NCI-H774 (cell line): ENCODE data around the gene CFAP20.

Experiments used
- DNase-seq: peaks from one replicate; lab custom pipeline; 2025; lab: John Stamatoyannopoulos, UW

Gene CFAP20

DNA sequence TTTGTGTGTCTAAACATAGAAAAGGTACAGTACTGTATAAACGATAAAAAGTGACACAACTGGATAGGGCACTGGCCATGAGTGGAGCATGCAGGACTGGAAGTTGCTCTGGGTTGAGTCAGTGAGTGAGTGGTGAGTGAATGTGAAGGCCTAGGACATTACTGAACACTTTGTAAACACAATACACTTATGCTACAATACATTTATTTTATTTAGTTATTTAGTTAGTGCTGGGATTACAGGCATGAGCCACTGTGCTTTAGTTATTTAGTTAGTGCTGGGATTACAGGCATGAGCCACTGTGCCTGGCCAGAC lies 4.6 kb downstream of the CFAP20 start:
- DNase-seq = no peak

DNA sequence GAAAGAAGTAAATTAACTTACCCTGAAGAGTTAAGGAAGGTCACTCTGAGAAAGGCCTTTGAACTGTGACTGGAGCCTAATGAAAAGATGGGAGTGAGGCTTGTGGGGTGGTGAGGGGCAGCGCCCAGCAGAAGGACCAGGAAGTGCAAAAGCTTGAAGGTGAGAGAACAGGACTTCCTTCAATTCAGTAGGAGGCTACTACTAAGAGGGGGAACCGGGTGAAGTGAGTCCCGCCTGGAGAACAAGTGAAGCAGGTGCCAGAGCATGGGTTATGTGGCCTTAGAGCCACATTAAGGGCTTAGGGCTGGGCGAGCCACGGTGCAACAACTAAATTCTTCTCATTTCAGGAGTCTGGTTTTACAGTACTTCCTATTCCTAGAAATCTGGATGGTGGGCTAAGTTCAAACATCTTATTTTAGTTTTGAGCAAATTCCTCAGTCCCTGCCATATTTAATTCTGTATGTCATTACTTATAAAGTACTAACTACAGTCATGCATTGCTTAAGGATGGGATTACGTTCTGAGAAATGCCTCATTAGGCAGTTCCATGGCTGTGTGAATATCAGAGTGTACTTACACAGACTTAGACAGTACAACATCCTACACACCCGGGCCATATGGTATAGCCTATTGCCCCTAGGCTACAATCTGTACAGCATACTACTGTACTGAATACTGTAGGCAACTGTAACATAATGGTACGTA lies 5.1 kb downstream of the CFAP20 start:
- DNase-seq = no peak

DNA sequence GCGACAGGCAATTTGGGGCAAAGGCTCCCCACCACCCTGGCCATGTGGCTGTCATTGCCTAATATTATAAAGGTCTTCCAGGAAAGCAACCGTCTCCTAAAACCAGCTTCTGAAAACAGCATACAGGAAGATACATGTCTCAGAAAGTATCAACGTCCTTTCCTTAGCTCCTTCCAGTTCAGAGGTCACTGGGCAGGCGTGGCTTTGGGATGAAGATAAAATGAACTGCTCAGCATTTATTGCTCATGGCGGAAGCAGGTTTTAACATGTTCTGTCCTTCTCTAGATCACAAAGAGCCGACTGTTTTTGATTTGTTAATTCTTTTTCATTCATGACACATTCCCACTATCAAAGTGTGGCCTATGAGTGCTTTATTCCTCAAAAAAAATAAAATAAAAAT lies 8.0 kb downstream of the CFAP20 start:
- no peak for DNase-seq

DNA sequence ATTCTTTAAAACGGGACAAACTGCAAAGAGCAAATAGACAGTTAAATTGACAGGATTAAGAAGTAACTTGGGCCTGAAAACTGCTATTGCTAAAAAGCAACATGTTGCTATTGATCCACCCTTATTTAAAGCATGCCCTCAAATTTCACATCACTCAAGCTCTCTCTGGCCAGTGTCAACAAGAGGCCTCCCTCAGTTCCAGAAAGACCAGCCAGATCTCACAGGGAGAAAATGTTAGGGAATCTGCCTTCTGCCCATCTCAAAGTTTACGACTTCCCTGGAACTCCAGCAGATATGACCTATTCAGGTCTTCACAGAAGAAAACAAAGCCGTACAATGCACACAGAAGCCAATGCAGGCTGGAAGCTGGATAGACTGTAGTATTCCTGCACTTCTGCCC lies 8.9 kb downstream of the CFAP20 start:
- no peak for DNase-seq

DNA sequence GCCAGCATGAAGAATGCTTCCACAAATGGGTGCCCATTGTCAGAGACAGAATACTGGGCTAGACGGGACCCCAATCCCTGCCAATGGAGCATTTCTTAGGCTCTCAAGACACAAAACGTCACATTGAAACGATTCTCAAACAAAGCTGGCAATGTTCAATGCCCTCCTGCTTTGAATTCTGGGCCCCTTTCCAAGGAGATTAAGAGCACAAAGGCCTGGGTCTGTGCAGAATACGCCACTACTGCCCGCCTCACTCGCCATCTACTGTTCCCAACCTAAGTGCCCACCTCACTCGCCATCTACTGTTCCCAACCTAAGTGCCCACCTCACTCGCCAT lies 9.7 kb downstream of the CFAP20 start:
- DNase-seq = no peak

DNA sequence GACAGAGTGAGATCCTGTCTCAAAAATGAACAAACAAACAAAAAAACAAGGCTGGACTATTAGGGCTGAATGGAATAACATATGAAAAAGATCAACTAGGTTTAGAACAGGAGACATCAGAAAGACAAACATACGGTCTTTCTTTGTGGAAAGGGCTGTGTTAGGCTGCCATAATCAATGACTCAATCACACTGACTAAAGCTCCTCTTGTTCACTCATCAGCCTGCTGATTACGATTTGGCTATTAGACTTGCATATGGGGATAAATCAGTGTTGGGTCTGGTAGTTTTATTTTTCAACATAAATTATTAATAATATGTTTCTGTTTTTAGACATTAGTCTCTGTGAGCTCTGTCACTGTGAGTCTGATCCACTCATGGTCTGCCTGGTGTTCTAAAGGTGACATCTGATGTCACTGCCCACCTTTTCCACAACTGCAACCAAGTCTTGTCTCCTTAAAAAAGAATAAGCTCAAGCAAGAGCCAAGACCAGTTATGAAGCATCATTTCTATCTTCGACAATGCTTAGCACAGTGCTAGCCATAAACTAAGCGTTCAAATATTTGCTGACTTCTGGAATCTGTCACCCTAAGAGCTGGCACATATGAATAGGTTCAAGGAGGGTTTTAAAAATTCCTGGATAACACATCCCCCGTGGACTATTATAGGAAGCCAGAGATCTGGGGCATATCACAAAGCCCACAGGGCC lies 10.2 kb downstream of the CFAP20 start:
- no peak for DNase-seq

DNA sequence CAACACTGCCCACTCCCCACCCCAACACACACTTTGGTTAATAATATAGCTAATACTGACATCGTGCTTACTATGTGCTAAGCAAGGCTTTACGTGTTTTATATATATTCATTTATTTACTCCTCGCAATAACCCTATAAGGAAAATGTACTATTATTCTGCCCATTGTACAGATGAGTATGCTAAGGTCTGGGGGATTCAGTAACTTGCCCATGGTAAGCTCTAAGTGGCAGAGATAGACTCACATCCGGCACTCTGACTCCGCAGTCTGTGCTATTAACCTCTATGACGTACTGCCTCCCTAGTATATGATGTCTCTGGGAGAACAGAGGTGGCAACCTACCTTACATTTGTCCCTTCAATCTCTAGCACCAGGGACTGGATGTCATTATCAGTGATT lies 12.7 kb downstream of the CFAP20 start:
- DNase-seq = no peak

DNA sequence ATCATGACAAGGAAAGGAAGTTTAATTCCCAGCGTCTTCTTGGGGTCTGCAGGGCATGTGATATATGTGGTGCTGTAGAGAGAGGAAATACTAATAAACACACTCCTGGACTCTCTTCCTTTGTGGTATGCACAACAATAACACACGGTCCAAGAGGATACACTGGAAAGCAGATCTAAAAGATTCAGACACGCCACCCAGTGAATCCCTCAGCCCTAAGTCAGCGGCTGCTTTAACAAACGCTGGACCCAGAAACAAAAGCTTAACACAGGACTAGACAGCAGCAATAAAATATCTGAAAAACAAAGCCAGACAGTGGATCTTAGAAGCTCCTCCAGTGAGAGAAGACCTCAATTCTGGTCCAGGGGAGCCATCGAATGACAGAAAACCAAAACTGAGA lies 13.1 kb downstream of the CFAP20 start:
- no peak for DNase-seq

DNA sequence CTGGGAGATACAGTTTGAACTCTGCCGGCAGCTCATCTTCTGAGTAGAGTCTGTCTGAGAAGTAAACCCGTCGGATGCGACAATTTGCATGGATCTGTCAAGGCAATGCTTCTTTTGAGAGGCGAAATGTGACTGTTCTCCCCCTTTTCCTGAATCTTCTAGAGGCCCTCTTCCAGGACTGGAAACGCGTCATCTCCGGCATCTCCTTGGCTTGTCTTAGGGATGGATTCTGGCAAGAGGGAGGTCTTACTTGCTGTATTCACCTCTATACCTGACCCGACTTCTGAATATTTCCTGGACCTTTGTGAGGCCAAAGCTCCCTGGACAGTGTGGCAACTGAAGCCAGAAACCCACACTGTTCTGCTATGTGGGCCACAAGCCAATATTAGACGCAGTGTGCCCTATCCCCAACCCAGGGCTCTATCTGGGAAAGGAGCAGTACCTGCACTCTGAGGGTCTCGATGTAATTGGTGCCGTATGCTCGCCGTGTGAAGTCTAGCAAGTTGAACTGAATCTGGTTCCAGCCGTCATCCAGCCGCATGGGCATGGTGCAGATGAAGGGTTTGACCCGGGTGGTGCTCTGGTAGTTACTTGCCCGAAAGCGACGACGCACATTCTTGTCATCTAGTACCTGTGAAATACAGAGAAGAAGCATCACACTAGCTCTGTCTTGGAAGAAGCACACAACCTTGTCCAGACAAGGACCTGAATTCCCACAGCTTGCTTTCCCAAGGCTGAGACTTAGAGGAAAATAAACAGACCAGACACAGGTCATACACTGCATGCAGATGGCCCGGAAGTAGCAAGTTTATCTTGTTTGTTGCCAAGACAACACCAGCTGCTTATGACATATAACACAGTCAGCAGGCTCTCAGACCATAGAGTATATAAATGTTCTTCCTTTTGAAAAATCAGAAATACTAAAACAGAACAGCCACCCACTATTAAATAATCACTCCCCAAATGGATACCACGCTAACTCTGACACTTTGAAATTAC lies 14.1 kb downstream of the CFAP20 start:
- DNase-seq = no peak

DNA sequence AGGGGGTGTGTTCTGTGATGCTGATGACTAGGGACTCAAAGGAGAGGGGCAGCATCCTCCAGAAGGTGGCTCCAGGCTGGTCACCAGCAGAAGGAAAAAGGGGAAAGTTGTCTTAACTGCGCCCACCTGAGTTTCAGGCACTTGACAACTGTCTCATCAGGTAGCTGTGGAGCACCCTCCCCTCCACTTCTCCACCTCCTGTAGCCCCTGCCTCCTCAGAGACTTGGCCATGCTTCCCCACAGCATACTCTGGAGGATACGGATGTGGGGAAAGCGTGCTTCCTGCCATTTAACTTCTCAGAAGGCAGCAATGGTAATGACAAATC lies 17.9 kb downstream of the CFAP20 start:
- DNase-seq = no peak

DNA sequence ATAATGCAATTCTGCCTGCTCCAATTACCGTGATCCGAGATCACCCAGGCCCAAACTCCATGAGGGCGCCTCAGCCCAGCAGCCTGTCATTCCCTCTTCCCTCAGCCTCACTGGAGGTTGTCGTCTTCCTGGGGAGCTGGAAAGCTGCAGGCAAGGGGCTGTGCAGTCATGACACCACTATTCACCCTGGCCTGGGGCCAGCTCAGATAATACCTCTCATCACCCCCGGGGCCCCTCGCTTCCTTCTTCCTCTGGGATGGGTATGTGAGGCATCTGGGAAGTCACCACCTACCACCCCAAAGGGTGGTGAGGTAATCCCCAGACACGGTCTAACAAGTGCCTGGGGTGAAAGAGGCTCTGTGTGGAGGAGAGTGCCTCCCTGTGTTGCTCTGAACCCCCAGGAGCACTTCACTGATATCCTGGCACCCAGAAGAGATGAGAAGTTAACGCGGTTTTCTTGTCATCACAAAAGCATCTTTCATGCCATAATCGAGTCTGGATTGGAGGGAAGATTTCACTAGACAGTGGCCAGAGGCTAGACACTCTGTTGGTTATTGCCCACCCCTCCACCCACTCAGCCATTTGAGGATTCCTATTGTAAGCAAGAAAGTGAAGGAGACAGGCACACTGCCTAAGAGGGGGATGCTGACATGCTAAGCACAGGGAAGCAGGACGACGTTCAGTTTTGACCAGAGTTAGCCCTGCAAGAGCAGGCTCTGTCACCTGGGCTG lies 18.4 kb downstream of the CFAP20 start:
- no peak for DNase-seq

DNA sequence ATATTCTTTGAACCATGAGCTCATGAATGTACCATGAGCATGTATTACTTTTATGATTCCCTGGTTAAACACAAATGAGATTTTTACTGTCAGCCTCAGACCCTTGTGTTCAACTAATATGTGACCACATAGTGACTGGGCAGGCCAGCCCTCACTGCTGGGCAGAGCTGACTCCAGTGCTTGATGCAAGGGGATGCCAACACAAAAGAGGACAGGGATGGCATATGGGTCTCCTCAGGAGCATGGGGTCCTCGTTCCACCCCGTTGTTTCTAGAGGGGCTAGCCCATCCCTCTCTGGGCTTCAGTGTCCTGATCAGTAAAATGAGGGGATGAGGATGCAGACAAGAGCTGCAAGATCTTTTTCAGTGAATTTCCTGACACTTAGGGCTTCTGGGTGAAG lies 19.3 kb downstream of the CFAP20 start:
- no peak for DNase-seq

DNA sequence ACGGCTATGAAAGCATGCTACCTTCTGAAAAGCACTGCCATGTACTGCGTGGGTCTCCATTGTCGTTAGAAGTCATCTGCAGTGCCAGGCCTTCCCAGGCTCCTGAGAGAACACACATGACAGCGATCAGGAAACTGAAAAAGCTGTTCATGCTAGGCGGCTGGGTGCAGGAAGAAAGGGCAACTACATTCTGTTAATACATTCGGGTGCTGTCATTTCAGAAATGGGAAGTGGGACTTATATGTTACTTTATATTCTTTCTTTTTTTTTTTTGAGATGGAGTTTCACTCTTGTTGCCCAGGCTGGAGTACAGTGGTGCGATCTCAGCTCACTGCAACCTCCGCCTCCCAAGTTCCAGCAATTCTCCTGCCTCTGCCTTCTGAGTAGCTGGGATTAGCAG lies 19.9 kb downstream of the CFAP20 start:
- no peak for DNase-seq

DNA sequence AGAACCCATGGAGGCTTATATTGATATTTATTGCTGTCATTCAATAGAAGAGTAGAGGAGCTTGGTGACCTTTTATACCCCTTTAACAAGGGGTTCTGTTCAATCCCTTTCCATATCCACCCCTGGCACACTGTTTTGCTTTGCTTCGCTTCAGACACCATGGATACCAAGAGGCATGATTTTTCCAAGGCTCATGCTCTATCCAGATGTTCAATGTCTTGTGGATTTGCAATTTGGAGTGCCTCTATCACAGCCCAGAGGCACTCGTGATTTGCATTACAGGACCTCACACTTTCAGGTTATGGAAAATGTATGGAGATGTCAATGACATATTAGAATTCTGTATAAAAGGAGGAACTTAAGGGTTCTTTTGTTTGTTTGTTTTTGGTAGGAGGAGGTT lies 21.5 kb downstream of the CFAP20 start:
- DNase-seq = no peak

DNA sequence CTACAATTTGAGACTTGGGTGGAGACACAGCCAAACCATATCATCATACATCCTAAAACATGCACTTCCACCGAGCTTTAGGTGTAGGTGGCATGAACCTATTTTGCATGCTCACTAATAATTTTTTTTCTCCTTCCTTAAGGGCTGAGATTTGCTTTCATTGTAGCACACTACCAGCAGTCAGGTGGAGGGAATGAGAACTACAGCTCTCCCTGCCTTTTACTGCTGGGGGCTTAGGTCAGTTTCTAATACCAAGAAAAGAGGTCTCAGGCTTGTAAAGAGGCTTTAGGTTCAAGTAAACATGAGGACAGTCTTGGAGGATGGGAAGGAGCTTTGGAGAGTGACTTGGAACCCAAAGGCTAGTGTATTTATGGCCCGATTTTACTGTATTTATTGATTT lies 22.0 kb downstream of the CFAP20 start:
- DNase-seq = no peak

DNA sequence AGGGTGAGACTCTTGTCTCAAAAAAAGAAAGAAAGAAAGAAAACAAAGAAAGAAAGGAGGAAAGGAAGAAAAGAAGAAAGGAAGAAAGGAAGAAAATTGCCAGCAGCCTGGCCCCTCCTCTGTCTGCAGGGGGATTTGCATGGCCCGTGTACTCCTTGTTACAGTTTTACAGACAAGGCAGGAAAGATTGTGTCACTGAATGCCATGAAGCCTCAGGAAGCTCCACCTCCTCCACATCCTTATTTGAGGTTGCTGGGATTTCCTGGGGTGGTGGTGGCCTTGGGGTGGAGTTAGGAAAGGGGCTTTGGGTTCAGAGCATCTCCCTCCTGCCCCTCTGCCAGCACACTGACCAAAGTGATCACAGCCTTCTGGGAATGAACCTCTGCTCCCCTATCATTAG lies 23.6 kb downstream of the CFAP20 start:
- DNase-seq = no peak

DNA sequence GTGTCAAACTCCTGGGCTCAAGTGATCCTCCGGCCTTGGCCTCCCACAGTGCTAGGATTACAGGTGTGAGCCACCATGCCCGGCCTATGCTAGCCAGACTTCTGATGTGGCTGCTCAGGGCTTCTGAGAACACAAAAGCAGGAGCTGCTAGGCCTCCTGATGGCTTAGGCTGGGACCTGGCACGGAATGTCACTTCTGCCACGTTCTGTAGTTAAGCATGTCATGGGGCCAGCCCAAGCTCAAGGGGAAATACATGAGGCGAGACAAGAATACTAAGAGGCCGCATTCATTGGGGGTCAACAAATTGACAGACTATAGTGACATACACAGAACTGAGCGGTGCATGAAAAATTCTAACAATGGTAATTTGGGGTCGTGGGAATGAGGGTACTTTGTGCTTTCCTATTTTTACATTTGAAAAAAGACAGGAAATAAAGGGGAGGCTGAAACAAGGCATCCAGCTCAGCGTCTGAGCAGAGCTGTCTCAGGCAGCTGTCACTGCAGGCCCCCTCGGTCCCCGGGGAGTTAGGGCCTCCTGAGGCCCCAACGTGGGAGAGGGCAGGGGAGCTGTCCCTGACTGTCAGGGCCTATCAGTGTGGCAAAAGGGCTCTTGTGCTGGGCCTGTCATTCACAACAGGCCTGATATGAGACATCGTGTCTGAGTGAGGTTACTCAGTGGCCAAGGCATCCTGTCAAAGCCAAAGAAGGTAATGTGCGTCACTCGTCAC lies 26.4 kb downstream of the CFAP20 start:
- DNase-seq = no peak

DNA sequence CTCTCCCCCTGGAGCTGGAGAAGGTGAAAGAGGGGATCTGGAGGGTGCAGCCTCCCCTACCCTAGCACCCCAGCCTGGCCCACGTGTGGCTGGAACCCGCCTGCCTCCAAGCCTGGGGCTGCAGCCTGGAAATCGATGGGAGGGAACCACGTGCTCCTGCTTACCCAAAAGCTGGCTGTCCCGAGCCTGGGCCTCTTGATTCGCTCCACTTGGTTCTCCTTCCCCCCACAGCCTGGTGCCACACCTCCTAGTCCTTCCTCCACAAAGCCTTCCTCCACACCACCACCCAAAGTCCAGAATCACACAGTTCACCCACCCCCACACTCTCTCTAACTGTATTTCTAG lies 29.3 kb downstream of the CFAP20 start:
- DNase-seq = no peak

DNA sequence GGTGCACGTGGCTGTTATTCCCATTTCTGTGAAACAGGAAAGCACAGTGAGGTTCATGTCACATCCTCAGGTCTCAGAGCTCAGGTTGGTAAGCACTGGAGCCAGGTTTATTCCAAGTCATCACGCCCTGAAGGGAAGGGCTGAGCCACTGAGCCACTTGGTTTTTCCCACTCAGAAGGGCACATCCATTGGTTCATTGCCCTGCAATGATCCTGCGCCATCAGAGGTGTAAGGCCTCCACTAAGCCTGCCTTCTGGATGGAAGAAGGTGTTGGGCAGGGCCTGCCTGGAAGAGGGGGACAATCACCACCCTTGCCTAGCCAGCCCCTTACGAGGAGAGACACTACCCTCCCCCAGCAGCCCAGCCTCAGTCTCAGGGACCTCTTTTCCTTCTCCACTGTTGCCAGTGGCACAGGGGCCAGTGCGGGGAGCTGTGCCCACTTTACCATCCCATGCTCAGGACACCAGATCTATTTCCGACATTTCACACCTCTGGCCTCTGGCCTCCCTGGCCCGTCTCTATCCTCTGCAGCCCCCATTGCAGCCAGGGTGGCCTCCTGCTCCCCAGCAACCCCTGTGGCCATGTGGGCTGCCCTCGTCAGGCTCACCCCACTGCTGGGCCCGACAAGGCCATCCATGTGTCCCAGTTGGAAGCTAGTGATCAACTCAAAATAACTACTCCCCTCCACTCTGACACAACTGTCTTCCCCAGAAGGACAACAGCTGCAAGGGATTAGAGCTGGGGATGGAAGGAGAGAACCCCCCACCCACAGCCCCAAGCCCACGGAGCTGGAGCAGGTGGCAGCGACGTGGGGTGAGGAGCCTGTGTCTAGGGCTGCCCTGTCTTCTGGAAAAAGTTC lies 29.9 kb downstream of the CFAP20 start:
- no peak for DNase-seq

DNA sequence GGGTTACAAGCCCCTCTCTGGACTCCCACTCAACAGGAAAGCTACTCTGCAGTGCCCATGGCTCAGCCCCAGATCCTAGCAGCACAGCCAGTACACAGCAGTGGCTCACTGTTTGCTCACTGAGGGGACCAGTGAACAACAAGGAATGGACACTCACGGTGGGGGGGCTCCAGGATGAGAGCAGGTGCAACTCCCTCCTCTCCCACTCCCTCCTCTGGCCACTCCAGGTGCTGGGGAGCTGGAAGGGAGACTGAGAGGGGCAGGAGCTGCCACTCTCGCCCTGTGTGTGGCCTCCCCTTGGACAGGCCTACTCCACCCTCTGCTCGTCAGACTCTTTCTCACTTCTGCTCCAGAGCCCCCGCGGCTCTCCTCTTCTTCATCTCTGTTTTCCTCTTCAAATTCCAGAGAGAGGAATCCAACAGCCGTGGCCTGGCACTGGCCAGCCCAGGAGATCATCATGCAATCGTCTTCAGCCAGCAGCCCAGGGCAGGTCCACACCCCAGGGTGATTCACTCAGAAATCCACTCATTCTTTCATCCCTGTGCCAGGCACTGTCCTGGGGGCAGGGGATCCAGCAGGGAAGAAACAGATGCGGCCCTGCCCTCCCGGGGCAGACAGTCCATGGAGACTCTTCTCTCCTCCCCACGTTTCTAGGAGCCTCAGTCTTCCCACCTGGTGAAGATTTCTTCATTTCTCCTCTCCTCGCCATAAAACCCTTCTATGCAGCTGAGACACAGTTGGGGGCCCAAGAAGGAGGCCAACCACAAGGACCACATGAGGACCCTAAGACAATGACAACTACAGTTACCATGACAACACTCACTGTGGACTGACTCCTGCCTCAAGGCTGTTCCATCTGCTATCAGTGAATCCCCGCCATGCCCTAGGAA lies 30.7 kb downstream of the CFAP20 start:
- DNase-seq = no peak
